Upper lobe of left lung (tissue), 6 donors: Measurements from ENCODE around the gene ZDHHC4. TPM values are rescaled to one million over a fixed set of nuclear protein-coding genes. Genes with fewer than 3 reads are reported as not detected.
"Not testable (repeated sequence)": the region's sequence is repeated elsewhere in the genome, so short reads cannot be mapped to it uniquely, and the experiment has no call there.

ENCODE experiments used
- ATAC-seq, 2 donors: fragments of 200-7000 bp; cut with Tn5 transposase; one replicate each; pipeline ENCODE4 v1.9.1; 2022; ENCODE audit warnings: mild to moderate bottlenecking in 2 of 2, moderate library complexity in 2 of 2; ENCODE audit not compliant: low FRiP score in 2 of 2
- DNase-seq, 2 donors: peaks; one replicate each; pipeline ENCODE4 v3.0.0-alpha.2; 2019 to 2020
- H3K27ac ChIP-seq, 4 donors: fragments of 200-600 bp; sonication (generic); one replicate each; pipeline ENCODE4 v1.5.1; 2016 to 2019
- H3K27me3 ChIP-seq, 4 donors: fragments of 200-600 bp; sonication (generic); one replicate each; pipeline ENCODE4 v1.5.1; 2017 to 2019
- H3K36me3 ChIP-seq, 4 donors: fragments of 200-600 bp; sonication (generic); one replicate each; pipeline ENCODE4 v1.5.1; 2016 to 2019
- H3K4me1 ChIP-seq, 4 donors: fragments of 200-600 bp; sonication (generic); one replicate each; pipeline ENCODE4 v1.5.1; 2018 to 2019
- H3K4me3 ChIP-seq, 4 donors: fragments of 200-600 bp; sonication (generic); one replicate each; pipeline ENCODE4 v1.5.1; 2017 to 2019; ENCODE audit warnings: mild to moderate bottlenecking in 2 of 4, moderate library complexity in 1 of 4
- H3K9me3 ChIP-seq, 4 donors: fragments of 200-600 bp; sonication (generic); one replicate each; pipeline ENCODE4 v1.5.1; 2018 to 2019
- EP300 ChIP-seq, 4 donors: sonication (generic); formaldehyde crosslinking; IDR thresholded peaks; one replicate each; pipeline ENCODE4 v1.5.1; 2017; ENCODE audit warnings: antibody characterized with exemption in 4 of 4, control low read depth in 2 of 4
- POLR2A ChIP-seq, 4 donors: fragments of 450-650 bp; IDR thresholded peaks; one replicate each; pipeline ENCODE4 v1.5.1; 2016 to 2017; ENCODE audit warnings: antibody characterized with exemption in 4 of 4, mild to moderate bottlenecking in 2 of 4
- POLR2AphosphoS5 ChIP-seq, 2 donors: sonication (generic); formaldehyde crosslinking; IDR thresholded peaks; one replicate each; pipeline ENCODE4 v1.5.1; 2017; ENCODE audit warnings: antibody characterized with exemption in 2 of 2
- WGBS, 2 donors: methylation state at CpG; one replicate each; pipeline ENCODE4 v1.1.5; 2017 to 2018; 5-methylcytosine and 5-hydroxymethylcytosine counted together
- total RNA-seq, 6 donors: library from RNA; depleted of rRNA in 4 of 6; stranded (reverse); fragments of >200 nt in 4 of 6; gene quantifications; one replicate each; pipeline versions ENCODE4 v1.1.0 to v1.2.1, GENCODE V29; 2016 to 2021
- TF ChIP-seq, protein P1 (sequence below), 6 experiments: fragments of 450-650 bp in 4 of 6; fragments of 200-600 bp in 2 of 6; sonication (generic) in 2 of 6; IDR thresholded peaks; one replicate each; pipeline ENCODE4 v1.5.1; 2016 to 2019; ENCODE audit warnings: antibody characterized with exemption in 6 of 6
- donor health status: DM: no; HTN: no; CAD: no; lungs with moderate emphysema.
- donor health status: DM: no; HTN: yes; CAD: no; lungs with severe emphysema.

The ZDHHC4 gene
- total RNA-seq, 6 donors from 2014 or later = 24.2 to 57.9 (median 48.4) TPM

DNA sequence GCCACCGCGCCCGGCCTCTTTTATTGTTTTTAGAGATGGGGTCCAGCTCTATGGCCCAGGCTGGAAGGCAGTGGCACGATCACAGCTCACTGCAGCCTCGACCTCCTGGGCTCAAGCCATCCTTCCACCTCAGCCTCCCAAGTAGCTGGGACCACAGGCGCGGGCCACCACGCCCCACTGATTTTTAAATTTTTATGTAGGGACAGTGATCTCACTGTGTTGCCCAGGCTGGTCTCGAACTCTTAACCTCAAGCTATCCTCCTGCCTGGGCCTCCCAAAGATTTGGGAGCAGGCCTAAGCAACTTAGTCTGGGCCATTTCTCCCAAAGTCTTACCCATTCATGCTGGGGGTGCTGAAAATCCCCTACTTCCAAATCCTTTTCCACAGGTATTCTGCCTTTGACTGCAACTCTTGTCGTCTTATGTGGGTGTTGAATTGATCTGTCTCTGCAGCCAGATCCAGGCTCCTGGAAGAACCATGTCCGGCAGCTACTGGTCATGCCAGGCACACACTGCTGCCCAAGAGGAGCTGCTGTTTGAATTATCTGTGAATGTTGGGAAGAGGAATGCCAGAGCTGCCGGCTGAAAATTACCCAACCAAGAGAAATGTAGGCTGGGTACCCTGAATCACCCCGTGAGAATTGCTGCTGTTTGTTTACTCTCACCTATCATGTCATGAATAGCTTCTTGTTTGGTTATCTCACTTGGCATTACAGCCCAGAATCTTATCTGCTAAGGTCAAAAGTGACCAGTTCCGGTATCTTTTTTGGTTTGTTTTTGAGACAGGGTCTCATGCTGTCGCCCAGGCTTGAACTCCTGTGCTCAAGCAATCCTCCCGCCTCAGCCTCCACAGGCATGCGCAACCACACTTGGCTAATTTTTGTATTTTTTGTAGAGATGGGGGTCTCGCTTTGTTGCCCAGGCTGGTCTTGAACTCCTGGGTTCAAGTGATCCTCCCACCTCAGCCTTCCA lies 1.1 kb downstream of the ZDHHC4 start:
- H3K4me1 ChIP-seq = peaks cover 8 to 11% (median 10%) of the 10 kb centered on the region in 4 donors
- H3K27me3 ChIP-seq = no peaks in the 10 kb centered on the region
- TF ChIP-seq POLR2A (IDR thresholded peaks at IDR 0.05) = no peak
- TF ChIP-seq POLR2AphosphoS5 (IDR thresholded peaks at IDR 0.05) = no peak
- TF ChIP-seq, protein P1, sequence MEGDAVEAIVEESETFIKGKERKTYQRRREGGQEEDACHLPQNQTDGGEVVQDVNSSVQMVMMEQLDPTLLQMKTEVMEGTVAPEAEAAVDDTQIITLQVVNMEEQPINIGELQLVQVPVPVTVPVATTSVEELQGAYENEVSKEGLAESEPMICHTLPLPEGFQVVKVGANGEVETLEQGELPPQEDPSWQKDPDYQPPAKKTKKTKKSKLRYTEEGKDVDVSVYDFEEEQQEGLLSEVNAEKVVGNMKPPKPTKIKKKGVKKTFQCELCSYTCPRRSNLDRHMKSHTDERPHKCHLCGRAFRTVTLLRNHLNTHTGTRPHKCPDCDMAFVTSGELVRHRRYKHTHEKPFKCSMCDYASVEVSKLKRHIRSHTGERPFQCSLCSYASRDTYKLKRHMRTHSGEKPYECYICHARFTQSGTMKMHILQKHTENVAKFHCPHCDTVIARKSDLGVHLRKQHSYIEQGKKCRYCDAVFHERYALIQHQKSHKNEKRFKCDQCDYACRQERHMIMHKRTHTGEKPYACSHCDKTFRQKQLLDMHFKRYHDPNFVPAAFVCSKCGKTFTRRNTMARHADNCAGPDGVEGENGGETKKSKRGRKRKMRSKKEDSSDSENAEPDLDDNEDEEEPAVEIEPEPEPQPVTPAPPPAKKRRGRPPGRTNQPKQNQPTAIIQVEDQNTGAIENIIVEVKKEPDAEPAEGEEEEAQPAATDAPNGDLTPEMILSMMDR (IDR thresholded peaks at IDR 0.05) = no peak
- no peak for TF ChIP-seq EP300 (IDR thresholded peaks at IDR 0.05)
- DNase-seq (no peak), ATAC-seq (no peak)
- H3K9me3 ChIP-seq = no peaks in the 10 kb centered on the region
- H3K4me3 ChIP-seq = peak overlapping the region in 3 of 4 donors; percentile 49 to 81 (median 64)
- 88 to 89% methylated on average over 16 to 18 of the region's 18 CpGs for WGBS, 2 donors
- peaks cover 21 to 31% (median 25%) of the 10 kb centered on the region in 4 donors for H3K36me3 ChIP-seq
- H3K27ac ChIP-seq = peak overlapping the region; percentile 82 to 98 (median 92)

DNA sequence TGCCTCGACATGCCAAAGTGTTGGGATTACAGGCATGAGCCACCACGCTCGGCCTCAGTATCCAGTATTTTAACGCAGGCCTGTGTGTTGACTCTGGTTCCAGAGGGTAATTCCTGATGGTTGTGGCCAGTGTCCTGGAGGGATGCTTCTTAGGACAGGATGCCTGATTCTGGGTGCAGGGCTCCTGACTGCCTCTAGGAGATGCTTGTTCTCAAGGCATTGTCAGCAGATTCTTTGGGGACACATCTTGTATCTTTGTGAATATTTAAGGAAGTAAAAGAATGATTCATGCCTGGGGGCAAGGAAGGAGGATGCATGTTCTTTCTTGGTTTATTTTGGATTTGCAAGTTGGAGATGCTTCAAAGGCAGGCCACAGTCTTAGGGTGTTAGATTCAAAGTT lies 2.2 kb downstream of the ZDHHC4 start:
- DNase-seq (no peak), ATAC-seq (no peak)
- Histone ChIP-seq H3K4me1 (peaks cover 8 to 11% (median 10%) of the 10 kb centered on the region in 4 donors), H3K9me3 (no peaks in the 10 kb centered on the region), H3K4me3 (no peak overlapping the region), H3K27me3 (no peaks in the 10 kb centered on the region), H3K27ac (no peak overlapping the region), H3K36me3 (peaks cover 23 to 41% (median 32%) of the 10 kb centered on the region in 4 donors)
- TF ChIP-seq, protein P1 (IDR thresholded peaks at IDR 0.05) = peak in 1 of 6 experiments; percentile 18
- TF ChIP-seq POLR2AphosphoS5 (IDR thresholded peaks at IDR 0.05) (no peak), POLR2A (IDR thresholded peaks at IDR 0.05) (no peak), EP300 (IDR thresholded peaks at IDR 0.05) (no peak)
- 95 to 97% methylated on average over 4 of the region's 4 CpGs for WGBS, 2 donors

DNA sequence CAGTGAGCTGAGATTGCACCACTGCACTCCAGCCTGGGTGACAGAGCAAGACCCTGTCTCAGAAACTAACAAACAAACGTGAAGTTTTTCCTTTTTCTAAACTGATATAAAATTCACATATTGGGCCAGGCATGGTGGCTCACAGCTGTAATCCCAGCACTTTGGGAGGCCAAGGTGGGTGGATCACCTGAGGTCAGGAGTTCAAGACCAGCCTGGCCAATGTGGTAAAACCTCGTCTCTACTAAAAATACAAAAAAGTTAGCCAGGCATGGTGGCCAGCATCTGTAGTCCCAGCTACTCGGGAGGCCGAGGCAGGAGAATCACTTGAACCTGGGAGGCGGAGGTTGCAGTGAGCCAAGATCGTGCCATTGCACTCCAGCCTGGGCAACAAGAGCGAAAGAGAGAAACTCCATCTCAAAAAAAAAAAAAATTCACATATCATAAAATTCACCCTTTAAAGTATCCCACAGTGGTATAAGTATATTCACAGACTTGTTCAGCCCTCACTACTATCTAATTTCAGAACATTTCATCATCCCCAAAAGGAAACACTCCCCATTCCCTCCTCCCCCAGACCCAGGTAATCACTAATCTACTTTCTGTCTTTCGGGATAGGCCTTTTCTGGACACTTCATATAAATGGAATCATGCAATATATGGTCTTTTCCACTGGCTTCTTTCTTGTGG lies 8.6 kb downstream of the ZDHHC4 start:
- H3K9me3 ChIP-seq, H3K27ac ChIP-seq, ATAC-seq, H3K27me3 ChIP-seq, DNase-seq, H3K4me3 ChIP-seq: not testable (repeated sequence)
- Histone ChIP-seq H3K4me1 (peaks cover 11 to 18% (median 15%) of the 10 kb centered on the region in 4 donors), H3K36me3 (peaks cover 27 to 59% (median 38%) of the 10 kb centered on the region in 4 donors)
- WGBS, 2 donors = 93% methylated on average over 8 of the region's 8 CpGs

DNA sequence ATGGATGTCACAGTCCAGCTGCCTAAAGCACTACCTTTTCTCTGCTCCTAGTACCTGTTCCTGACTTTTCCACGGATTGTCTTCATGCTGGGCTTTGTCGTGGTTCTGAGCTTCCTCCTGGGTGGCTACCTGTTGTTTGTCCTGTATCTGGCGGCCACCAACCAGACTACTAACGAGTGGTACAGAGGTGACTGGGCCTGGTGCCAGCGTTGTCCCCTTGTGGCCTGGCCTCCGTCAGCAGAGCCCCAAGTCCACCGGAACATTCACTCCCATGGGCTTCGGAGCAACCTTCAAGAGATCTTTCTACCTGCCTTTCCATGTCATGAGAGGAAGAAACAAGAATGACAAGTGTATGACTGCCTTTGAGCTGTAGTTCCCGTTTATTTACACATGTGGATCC lies 11.3 kb downstream of the ZDHHC4 start:
- Histone ChIP-seq H3K27me3 (no peaks in the 10 kb centered on the region), H3K4me3 (no peak overlapping the region), H3K9me3 (no peaks in the 10 kb centered on the region), H3K27ac (peak overlapping the region in 1 of 4 donors; percentile 18), H3K36me3 (peaks cover 8 to 53% (median 32%) of the 10 kb centered on the region in 4 donors), H3K4me1 (peaks cover 19 to 26% (median 24%) of the 10 kb centered on the region in 4 donors)
- 64 to 80% methylated on average over 9 of the region's 9 CpGs for WGBS, 2 donors
- no peak for TF ChIP-seq POLR2AphosphoS5 (IDR thresholded peaks at IDR 0.05)
- TF ChIP-seq, protein P1 (IDR thresholded peaks at IDR 0.05) = no peak
- TF ChIP-seq EP300 (IDR thresholded peaks at IDR 0.05) = no peak
- TF ChIP-seq POLR2A (IDR thresholded peaks at IDR 0.05) = no peak
- DNase-seq = no peak
- ATAC-seq = no peak
